Left lung (tissue), 10 donors: ENCODE results near the gene FAM221B. TPM values are rescaled to one million over a fixed set of nuclear protein-coding genes. Genes with fewer than 3 reads are reported as not detected.

Source experiments
- ATAC-seq: fragments of 200-7000 bp; cut with Tn5 transposase; one replicate; pipeline ENCODE4 v1.9.1; 2020; ENCODE audit warnings: moderate library complexity
- DNase-seq, 4 donors: peaks; one replicate each; pipeline ENCODE4 v3.0.0-alpha.2; 2013 to 2020
- H3K27ac ChIP-seq, 2 donors: fragments of 200-600 bp; sonication (generic) in 1 of 2; one replicate each; pipeline versions ENCODE4 v1.5.0 to v1.8.0; 2020 to 2021
- H3K27me3 ChIP-seq, 2 donors: fragments of 200-600 bp; sonication (generic) in 1 of 2; one replicate each; pipeline versions ENCODE4 v1.5.0 to v1.8.0; 2020 to 2021
- H3K36me3 ChIP-seq, 2 donors: fragments of 200-600 bp; sonication (generic) in 1 of 2; one replicate each; pipeline versions ENCODE4 v1.5.0 to v1.8.0; 2020 to 2021
- H3K4me1 ChIP-seq, 2 donors: fragments of 200-600 bp; one replicate each; pipeline ENCODE4 v1.8.0; 2021
- H3K4me3 ChIP-seq, 2 donors: fragments of 200-600 bp; sonication (generic) in 1 of 2; one replicate each; pipeline versions ENCODE4 v1.5.0 to v1.8.0; 2020 to 2021; ENCODE audit warnings: mild to moderate bottlenecking in 1 of 2
- H3K9me3 ChIP-seq, 2 donors: fragments of 200-600 bp; sonication (generic) in 1 of 2; one replicate each; pipeline versions ENCODE4 v1.5.0 to v1.8.0; 2020 to 2021
- intact Hi-C, 2 donors: fragments of 100-400 bp; cut with DNase I; formaldehyde crosslinking; loops; one replicate each; pipeline versions ENCODE4 v1.11.2 to v1.14.2; 2022
- polyA plus RNA-seq, 6 donors: library from polyadenylated mRNA; unstranded; fragments of 120-200 nt; gene quantifications; one replicate each; pipeline ENCODE4 v1.2.1, GENCODE V29; 2013; ENCODE audit not compliant: insufficient read length in 6 of 6
- total RNA-seq, 2 donors: library from RNA; stranded (reverse); fragmentation: NEBNext Ultra II Directional; extraction: Animal tissue kit (Norgen Biotek cat#: 25700); gene quantifications; one replicate each; pipeline ENCODE4 v1.2.1, GENCODE V29; 2021
- TF ChIP-seq, protein P1 (sequence below), 2 donors: fragments of 200-600 bp; sonication (generic) in 1 of 2; IDR thresholded peaks; one replicate each; pipeline versions ENCODE4 v1.5.0 to v1.8.0; 2021; ENCODE audit warnings: antibody characterized with exemption in 2 of 2
- donor health status: DM: no; HTN: yes; CAD: no.
- donor health status: DM: no; HTN: no; CAD: no.

Gene FAM221B
- total and polyA plus RNA-seq, 8 donors, result 0.24 to 0.90 (median 0.39) TPM; not detected in 2

DNA sequence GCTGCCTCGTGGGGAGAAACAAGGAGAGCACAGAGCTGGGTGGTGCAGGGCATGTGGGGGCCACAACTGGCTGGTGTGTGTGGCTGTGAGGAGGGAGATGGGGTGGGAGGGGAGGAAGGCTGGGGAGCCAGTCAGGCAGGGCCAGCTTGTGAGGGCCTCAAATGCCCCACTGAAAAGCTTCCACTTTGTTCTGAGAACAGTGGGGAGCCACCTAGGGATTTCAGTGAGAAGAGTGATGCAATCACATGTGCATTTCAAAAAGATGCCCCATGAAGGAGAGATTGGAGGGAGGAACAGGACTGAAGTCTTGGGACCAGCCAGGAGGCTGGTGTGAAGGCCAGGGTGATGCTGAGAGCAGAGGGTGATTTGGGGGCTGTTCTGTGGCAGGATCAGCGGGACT is 40.4 kb upstream of the FAM221B start:
- TF ChIP-seq, protein P1, sequence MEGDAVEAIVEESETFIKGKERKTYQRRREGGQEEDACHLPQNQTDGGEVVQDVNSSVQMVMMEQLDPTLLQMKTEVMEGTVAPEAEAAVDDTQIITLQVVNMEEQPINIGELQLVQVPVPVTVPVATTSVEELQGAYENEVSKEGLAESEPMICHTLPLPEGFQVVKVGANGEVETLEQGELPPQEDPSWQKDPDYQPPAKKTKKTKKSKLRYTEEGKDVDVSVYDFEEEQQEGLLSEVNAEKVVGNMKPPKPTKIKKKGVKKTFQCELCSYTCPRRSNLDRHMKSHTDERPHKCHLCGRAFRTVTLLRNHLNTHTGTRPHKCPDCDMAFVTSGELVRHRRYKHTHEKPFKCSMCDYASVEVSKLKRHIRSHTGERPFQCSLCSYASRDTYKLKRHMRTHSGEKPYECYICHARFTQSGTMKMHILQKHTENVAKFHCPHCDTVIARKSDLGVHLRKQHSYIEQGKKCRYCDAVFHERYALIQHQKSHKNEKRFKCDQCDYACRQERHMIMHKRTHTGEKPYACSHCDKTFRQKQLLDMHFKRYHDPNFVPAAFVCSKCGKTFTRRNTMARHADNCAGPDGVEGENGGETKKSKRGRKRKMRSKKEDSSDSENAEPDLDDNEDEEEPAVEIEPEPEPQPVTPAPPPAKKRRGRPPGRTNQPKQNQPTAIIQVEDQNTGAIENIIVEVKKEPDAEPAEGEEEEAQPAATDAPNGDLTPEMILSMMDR (IDR thresholded peaks at IDR 0.05), result no peak
- no peaks in the 10 kb centered on the region for H3K4me1 ChIP-seq
- no peaks in the 10 kb centered on the region for H3K36me3 ChIP-seq
- no peak for DNase-seq
- no peak overlapping the region for H3K27ac ChIP-seq
- intact Hi-C loops, result no loop called here
- no peak overlapping the region for H3K4me3 ChIP-seq
- H3K27me3 ChIP-seq, result peaks cover 0 to 36% of the 10 kb centered on the region in 2 donors
- H3K9me3 ChIP-seq, result no peaks in the 10 kb centered on the region
- no peak for ATAC-seq

DNA sequence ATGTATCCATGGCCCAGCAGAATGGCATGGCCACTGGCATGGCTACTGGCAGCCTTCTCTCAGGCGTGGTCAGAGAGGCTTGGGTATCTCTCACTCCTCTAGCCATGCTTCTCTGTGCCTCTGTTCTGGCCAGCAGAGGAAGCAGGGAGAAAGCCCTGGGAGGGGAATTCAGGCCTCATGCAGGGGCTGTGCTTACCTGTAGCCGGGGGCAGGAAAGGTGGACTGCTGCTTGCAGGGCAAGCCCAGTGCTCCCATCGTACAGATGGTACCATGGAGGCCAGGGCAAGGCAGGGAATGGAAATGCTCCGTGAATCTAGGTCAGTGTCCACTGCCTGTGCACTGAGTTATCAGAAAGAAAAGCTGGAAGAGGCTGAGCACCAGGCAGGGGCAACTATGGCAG is 39.0 kb upstream of the FAM221B start:
- DNase-seq (no peak), ATAC-seq (no peak)
- no peaks in the 10 kb centered on the region for H3K9me3 ChIP-seq
- H3K27me3 ChIP-seq, result peaks cover 0 to 48% of the 10 kb centered on the region in 2 donors
- H3K27ac ChIP-seq, result no peak overlapping the region
- no peaks in the 10 kb centered on the region for H3K36me3 ChIP-seq
- TF ChIP-seq, protein P1 (IDR thresholded peaks at IDR 0.05), result no peak
- no peak overlapping the region for H3K4me3 ChIP-seq
- H3K4me1 ChIP-seq, result no peaks in the 10 kb centered on the region
- intact Hi-C loops, result no loop called here

DNA sequence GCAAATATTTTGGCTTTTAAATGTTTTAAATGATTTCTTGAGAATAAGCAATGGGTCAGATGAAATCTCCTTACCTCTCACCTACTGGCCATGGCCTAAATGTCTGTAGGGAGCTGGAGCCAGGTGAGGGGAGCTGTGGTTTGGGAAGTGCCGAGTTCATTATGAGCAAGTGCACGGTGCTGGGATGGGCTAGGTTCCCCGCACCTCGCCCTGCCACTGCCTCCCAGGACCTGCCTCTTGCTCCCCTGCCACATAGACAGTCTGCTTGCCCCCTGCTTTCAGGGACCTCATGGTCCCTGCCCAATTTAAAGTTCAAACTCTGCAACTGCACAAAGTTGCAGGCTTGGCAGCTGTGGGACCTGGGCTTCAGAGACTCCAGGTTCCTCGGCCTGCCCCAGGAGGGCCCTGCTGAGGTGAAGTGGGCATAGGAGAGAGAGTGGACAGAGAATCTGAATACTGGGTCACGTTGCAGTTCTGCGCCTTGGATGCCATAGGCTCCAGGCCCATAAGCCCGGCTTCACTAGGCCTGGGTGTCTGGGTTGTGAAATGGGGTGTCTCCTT is 36.2 kb upstream of the FAM221B start:
- Histone ChIP-seq H3K27ac (no peak overlapping the region), H3K9me3 (no peaks in the 10 kb centered on the region), H3K4me3 (no peak overlapping the region), H3K27me3 (peaks cover 0 to 65% of the 10 kb centered on the region in 2 donors), H3K4me1 (no peaks in the 10 kb centered on the region), H3K36me3 (no peaks in the 10 kb centered on the region)
- no peak for ATAC-seq
- TF ChIP-seq, protein P1 (IDR thresholded peaks at IDR 0.05), result no peak
- DNase-seq, result no peak
- intact Hi-C loops, result no loop called here

DNA sequence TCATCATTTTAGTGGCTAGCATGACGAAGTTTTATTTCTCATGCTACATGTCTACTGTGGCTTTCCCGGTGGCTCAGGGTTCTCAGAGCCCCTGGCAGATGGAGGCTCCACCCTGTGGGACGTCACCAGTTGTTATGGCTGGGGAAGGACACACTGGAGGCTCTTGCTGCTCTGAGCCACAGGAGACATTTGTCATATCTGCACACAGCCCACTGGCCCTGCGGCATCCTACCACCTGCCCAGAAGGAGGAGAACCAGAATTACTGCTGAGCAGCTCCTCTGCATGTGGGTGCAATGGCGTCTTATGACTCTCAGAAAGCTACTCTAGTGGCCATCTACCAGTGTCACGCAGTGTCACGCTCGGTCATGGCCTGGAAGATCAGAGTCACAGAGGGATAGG is 35.1 kb upstream of the FAM221B start:
- Histone ChIP-seq H3K4me3 (no peak overlapping the region), H3K27me3 (peaks cover 0 to 68% of the 10 kb centered on the region in 2 donors), H3K36me3 (no peaks in the 10 kb centered on the region), H3K4me1 (no peaks in the 10 kb centered on the region), H3K27ac (no peak overlapping the region), H3K9me3 (no peaks in the 10 kb centered on the region)
- intact Hi-C loops, result no loop called here
- TF ChIP-seq, protein P1 (IDR thresholded peaks at IDR 0.05), result no peak
- ATAC-seq, result no peak
- no peak for DNase-seq

DNA sequence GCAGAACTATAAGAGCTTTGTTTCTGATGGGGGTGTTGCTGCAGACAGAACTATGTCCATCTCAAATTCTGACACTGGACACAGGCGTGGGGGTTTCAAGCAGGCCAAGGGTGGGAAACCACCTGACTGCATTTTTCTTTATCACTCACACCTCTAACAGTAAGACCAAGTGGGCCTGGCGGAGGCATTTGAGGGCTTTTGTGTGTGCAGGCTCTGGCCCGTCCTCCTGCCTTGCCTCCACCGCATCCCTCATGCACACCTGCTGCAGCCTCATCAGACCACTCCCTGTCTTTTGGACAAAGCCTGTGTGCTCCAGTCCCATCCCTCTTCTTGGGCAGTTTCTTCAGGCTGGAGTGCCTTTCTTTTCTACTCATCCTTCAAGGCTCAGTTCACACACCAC is 33.8 kb upstream of the FAM221B start:
- Histone ChIP-seq H3K9me3 (no peaks in the 10 kb centered on the region), H3K27me3 (peaks cover 0 to 68% of the 10 kb centered on the region in 2 donors), H3K4me1 (no peaks in the 10 kb centered on the region), H3K4me3 (no peak overlapping the region), H3K36me3 (no peaks in the 10 kb centered on the region), H3K27ac (no peak overlapping the region)
- DNase-seq (no peak), ATAC-seq (no peak)
- intact Hi-C loops, result no loop called here
- TF ChIP-seq, protein P1 (IDR thresholded peaks at IDR 0.05), result no peak
